HG03457 (cell line): Measurements from ENCODE around the gene CNOT6L.

ENCODE experiments used
- ATAC-seq: cut with Tn5 transposase; IDR thresholded peaks from one replicate; pipeline ENCODE4 v1.9.1; 2021; ENCODE audit warnings: moderate number of reproducible peaks; ENCODE audit not compliant: unreplicated experiment

CNOT6L gene

GRCh38 chr4:77820649-77821561 is 1.7 kb upstream of the CNOT6L start:
- ATAC-seq, result no peak

GRCh38 chr4:77819843-77820648 is 878 bp upstream of the CNOT6L start:
- ATAC-seq, result peak; percentile 71

DNA sequence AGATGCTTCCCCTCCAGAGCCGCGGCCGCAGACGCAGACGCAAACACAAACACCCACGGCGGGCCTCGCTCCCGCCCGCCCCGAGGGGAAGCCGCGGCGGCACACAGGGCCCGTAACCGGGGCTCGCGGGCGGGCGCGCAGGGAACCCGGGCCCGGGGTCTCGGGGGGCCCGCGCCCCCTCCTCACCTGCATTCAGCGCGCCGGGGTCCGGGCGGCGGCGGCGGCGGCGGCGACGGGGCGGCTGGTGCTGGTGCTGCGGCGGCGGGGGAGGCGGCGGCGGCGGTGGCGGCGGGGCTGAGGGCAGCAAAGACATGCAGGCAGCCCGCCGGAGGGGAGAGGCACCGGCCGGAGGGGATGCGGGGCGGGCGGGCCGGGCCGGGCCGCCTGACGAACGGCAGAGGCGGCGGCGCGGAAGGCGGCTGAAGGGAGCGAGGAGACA is 255 bp upstream of the CNOT6L start:
- ATAC-seq, result peak; percentile 12

DNA sequence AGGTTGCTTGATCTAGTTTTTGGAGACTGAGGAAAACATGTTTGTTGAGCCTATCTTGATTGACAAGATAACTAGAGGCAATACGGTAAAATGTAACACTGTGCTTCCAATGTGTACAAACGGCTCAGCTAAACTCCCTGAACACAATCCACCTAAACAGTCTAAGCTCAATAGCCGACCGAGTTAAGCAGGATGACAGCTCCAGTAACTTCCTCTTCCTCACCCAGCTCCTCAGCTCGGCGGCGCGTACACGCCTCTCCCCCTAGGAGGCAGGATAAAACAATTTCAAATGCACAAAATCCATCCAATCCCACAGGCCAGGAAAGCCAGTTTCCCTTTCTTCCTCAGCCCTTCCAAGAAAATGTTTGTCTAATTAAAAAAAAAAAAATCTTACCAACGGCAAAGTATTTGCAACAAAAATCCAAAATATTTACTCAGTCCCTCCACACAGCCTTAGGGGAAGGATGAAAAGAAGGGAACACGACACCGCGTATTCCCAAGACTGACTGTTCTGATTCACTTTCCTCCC is 1.0 kb downstream of the CNOT6L start:
- no peak for ATAC-seq

GRCh38 chr4:77817304-77818072 is 1.7 kb downstream of the CNOT6L start:
- ATAC-seq, result no peak

DNA sequence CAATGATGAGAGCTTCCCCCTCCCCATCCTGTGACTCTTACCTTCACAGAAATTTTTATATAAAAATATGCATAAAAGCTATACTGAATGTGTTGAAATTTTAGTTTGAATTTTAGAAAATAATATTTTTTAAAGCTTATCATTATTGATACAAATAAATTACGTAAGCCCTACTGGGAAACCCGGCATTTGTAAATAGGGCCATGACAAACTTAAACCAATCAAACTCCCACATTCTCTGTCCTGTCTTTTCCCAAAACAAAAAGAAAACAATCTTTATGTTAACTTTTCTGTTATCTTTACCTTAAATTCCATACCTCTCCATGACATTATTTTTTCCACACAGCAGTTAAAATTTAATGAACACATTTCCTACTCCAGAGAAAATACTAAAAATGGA is 2.6 kb downstream of the CNOT6L start:
- ATAC-seq, result no peak

DNA sequence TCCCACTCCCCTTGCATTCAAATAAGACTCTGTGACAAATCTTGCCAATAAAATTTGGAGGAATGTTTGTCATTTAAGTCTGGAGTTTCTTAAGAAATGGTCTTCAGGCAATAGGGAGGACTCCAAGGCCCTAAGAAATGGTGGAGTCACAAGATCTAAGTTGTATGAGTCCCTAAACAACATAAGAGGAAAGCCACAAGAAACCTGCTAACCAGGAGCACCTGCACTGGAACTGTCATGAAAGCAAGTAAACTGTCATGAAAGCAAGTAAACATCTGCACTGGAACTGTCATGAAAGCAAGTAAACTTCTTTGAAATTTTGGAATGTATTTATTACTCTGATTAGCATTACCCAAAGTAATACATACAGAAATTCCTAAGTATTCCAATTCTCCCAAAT is 3.5 kb downstream of the CNOT6L start:
- no peak for ATAC-seq

DNA sequence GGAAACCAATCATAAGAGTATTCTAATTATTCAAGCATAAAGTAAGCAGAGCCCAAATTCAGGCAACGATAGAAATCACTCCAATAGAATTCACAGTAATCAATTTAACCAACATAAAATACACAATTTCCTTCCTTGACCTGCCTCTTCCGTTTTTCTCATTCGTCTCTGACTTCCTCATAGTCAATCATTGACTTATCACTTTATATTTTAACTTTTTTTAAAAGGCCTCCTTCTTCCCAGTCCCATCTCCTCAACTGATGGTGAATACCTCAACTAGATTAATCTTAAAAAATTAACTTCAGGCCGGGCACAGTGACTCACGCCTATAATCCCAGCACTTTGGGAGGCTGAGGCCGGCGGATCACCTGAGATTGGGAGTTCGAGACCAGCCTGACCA is 13.3 kb downstream of the CNOT6L start:
- no peak for ATAC-seq

DNA sequence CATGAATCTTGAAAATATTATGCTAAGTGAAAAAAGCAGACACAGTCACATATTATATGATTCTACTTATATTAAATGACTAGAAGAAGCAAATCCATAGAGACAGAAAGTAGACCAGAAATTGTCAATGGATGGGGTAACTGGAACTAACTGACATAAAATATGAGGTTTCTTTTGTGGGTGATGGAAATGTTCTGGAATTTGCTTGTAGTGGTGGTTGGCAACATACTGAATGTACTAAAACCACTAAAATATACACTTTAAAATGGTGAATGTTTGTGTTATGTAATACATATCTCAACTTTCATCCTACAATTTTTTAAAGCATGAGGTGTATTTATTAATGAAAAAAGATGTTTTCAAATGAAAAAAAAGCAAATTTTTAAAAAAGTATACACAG is 14.7 kb downstream of the CNOT6L start:
- ATAC-seq, result no peak

DNA sequence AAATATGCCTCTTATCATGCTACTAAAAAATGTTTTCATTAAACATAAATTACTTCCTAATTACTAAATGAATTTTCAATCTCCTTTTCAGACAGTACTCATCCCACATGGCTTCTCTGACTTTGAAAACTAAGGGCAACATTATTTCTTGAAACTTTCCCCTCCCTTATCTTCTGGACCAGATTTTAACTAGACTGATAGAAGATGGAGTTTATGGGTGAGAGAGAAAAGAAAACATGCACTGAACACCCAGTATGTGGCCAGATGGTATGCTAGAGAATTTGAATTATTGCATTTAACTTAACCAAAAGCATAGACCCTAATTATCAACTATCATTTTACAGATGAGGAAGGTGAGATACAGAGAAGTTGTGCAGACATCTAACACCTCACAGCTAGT is 16.8 kb downstream of the CNOT6L start:
- no peak for ATAC-seq

- ATAC-seq, result no peak
These were observed 17.9 kb downstream of the CNOT6L start for GRCh38 chr4:77801260-77801608.

DNA sequence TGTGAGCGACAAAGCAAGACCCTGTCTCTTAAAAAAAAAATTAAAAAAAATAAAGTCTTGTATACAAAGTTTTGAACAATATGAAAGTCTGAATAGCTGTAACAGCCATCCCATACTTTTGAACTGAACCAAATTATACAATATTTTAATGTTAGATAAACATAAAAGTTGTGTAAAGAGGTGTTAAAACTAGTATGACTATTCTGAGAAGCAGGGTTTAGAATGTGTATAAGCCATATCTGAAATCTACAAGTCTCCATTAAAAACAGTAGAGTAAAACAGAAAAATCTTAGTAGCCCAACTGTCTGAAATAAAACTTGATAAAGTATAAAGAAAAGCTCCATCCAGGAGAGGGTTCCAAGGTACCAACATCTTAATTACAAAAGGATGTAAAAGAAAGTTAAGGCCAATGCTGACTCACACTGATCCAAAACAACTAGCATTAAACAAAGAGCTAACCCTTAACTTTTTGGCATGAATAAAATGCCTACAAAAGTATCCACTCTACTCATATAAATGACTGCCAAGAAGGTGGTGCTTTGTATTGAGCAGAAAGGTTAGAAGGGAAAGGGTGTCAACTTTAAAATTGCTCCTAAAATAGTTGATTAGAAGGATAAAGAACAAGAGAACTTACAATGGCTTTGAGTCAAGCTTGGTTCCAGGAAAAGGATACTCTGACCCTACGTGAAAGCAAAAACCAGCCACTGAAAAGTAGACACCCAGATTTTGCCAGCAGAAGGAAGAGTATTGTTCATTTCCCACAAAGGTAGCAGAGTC is 18.5 kb downstream of the CNOT6L start:
- ATAC-seq, result no peak

GRCh38 chr4:77800077-77800476 is 19.1 kb downstream of the CNOT6L start:
- ATAC-seq, result no peak

- ATAC-seq, result no peak
These were observed 20.8 kb downstream of the CNOT6L start for GRCh38 chr4:77798385-77798784.

- ATAC-seq, result no peak
These were observed 21.9 kb downstream of the CNOT6L start for GRCh38 chr4:77797239-77797638.

DNA sequence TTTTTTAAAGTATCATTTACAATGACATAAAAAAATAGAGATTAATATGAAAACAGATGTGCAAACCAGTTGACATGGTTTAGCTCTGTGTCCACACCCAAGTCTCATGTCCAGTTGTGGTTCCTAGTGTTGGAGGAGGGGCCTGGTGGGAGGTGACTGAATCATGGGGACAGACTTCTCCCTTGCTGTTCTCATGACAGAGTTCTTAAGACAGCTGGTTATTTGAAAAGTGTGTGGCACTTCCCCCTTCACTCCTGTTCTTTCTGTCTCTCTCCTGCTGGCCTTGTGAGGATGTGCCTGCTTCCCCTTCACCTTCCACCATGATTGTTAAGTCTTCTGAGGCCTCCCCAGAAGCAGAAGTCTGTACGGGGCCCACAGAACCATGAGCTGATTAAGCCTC is 23.8 kb downstream of the CNOT6L start:
- ATAC-seq, result no peak

DNA sequence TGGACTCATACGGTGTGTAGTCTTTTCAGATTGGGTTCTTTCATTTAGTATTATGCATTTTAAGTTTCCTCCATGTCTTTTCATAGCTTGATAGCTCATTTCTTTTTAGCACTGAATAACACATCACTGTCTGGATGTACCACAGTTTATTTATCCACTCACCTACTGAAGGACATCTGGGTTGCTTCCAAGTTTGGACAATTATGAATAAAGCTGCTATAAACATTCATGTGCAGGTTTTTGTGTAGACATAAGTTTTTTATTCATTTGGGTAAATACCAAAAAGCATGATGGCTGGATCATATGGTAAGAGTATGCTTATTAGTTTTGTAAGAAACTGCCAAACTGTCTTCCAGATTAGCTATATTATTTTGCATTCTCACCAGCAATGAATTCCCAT is 29.0 kb downstream of the CNOT6L start:
- ATAC-seq, result no peak

DNA sequence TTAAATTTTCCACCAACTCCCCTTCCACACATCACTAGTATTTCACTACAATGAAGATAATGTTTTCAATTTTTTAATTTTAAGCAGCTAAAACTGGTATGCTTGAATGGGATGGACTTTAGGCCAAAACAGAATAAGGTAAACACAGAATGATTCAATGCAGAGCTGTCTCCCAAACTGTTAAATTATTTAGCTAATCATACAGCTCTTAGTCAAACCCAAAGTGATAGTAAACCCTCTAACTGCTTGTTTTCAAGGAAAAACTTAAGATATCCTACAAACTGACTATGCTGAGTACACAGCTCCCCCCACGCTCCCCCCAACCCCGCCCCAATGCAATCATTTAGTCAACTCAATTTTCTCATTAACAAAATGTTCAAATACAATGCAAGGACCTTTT is 30.2 kb downstream of the CNOT6L start:
- no peak for ATAC-seq

- ATAC-seq, result no peak
These were observed 31.2 kb downstream of the CNOT6L start for GRCh38 chr4:77787969-77788368.

GRCh38 chr4:77785669-77786068 is 33.5 kb downstream of the CNOT6L start:
- no peak for ATAC-seq
